GM12864 (cell line): ENCODE measurements around the gene TSC22D3.

Source experiments
- DNase-seq: peaks from one replicate; pipeline ENCODE4 v3.0.0-alpha.2; 2011; ENCODE audit warnings: low read depth
- H3K4me3 ChIP-seq: 2 replicates; pipeline ENCODE4 v1.5.1; 2011; ENCODE audit warnings: mild to moderate bottlenecking, low read depth, low read length, control low read depth
- TF ChIP-seq, protein P1 (sequence below): IDR thresholded peaks from 2 replicates; pipeline ENCODE4 v1.5.1; 2011; ENCODE audit warnings: low read depth, mild to moderate bottlenecking, moderate library complexity, low read length, control low read depth, inconsistent platforms; ENCODE audit errors: missing control alignments

TSC22D3 gene

DNA sequence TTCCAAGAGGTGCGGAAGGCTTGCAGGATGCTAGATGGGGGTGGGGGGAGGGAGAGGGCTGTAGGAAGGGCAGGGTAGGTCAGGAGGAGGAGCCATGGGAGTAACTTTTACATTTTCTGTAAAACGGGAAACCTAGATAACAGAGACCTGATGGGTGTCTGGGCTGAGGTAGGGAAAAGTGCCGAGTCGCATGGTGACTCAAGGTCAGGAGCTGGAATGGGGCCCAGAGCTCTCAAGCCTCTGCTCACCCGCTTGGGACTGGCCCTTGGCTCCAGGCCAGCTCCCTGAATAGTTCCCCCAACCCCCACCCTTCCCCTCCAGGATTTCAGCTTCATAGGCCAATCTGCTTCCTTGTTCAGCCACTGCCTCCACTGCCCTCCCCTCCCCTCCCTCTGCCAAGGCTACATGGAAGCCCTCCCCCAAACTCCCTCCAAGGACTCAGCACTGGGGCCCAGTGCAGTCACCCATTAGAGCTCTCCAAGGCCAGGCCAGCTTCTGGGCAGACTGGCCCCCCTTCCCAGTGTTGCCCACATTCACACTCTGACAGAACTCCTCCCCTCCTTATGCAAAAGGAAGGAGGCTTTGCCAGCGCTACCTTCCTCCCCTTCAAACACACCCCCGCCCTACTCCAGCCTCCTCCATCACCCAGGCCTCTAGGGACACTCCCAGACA is 43.6 kb downstream of the TSC22D3 start:
- no peak overlapping the region for H3K4me3 ChIP-seq
- DNase-seq: no peak
- TF ChIP-seq, protein P1, sequence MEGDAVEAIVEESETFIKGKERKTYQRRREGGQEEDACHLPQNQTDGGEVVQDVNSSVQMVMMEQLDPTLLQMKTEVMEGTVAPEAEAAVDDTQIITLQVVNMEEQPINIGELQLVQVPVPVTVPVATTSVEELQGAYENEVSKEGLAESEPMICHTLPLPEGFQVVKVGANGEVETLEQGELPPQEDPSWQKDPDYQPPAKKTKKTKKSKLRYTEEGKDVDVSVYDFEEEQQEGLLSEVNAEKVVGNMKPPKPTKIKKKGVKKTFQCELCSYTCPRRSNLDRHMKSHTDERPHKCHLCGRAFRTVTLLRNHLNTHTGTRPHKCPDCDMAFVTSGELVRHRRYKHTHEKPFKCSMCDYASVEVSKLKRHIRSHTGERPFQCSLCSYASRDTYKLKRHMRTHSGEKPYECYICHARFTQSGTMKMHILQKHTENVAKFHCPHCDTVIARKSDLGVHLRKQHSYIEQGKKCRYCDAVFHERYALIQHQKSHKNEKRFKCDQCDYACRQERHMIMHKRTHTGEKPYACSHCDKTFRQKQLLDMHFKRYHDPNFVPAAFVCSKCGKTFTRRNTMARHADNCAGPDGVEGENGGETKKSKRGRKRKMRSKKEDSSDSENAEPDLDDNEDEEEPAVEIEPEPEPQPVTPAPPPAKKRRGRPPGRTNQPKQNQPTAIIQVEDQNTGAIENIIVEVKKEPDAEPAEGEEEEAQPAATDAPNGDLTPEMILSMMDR: no peak

DNA sequence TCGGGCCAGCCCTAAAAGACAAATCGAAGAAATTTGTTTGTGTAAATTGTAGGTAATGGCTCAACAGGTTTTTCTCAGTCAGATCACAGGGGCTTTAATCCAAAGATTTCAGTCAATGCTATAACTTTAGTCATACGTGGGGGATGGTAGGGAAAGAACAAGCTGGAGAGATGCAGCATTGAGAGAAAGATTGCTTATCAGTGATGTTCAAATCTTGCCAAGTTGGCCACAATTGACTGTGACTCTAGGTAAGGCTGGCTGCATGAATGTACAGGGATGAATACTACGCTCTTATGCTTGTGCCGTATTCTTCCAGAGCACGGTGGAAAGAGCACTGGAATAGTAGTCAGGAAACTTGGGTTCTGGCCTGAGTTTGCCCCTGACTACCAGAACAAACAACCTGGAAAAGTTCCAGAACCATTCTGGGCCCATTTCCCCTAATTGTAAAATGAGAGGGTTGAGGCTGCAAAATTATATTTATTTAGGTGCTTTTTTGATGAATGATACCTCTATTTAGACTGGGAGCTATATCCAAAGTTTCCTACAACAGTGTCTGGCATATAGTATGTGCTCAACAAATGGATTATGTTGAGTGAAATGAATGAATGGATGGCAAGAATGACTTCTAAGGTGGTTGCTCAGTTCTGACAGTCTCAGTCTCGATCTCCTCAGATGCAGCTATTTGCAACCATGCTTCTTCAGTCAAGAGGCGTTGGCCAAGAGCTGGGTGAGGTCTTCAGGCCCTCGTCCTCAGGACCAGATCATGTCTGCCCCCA is 44.4 kb downstream of the TSC22D3 start:
- DNase-seq: no peak
- H3K4me3 ChIP-seq: no peak overlapping the region
- TF ChIP-seq, protein P1: no peak

DNA sequence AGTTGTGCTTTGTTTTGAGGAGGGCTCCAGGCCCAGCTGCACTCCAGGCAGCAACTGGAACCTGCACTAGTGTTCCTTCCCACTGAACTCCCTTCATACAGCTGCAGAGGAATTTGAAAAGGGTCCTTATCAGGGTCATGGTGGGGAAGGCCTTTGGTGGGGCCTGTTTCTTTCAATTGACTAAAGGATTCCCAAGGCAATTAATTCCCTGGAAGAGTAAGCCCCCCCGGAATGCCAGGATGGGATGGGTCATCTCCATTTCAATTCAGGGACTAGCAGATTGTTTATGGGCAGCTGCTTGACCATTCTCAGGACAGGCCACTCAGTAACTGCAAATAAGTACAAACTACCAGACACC is 45.3 kb downstream of the TSC22D3 start:
- no peak for DNase-seq
- H3K4me3 ChIP-seq: no peak overlapping the region
- TF ChIP-seq, protein P1: no peak

DNA sequence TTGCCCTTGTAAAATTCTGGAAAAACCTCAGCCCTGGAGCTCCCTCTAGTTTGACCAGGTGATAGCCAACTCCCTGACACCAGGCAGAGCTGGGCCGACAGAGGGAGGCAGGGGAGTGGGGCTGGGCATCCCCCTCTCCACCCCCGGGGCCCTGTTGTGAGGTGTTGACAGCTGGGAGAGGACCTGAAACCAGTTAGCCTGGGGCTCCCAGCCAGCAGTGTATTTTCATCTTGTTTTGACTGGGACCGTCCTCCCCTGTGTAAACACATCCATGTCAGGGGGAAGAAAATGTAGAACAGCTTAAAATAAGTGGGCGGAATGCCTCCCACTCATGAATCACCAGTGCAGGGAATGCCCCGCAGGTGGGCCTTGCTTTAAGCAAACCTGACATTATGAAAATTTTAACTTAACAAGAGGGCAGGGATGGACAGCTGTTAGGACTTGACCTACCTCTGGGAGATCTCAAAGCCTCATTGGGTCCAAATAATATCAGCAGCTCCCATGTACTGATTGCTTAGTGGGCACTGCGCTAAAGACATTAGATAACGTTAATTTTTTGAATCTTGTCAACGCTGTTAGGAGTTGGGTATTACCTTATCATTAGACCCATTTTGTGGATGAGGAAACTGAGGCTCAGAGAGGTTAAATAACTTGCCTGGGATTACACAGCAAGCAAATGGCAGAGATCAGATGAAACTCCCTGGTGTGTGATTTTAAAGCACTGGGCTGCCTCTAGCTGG is 45.9 kb downstream of the TSC22D3 start:
- DNase-seq: no peak
- H3K4me3 ChIP-seq: no peak overlapping the region
- TF ChIP-seq, protein P1: no peak

DNA sequence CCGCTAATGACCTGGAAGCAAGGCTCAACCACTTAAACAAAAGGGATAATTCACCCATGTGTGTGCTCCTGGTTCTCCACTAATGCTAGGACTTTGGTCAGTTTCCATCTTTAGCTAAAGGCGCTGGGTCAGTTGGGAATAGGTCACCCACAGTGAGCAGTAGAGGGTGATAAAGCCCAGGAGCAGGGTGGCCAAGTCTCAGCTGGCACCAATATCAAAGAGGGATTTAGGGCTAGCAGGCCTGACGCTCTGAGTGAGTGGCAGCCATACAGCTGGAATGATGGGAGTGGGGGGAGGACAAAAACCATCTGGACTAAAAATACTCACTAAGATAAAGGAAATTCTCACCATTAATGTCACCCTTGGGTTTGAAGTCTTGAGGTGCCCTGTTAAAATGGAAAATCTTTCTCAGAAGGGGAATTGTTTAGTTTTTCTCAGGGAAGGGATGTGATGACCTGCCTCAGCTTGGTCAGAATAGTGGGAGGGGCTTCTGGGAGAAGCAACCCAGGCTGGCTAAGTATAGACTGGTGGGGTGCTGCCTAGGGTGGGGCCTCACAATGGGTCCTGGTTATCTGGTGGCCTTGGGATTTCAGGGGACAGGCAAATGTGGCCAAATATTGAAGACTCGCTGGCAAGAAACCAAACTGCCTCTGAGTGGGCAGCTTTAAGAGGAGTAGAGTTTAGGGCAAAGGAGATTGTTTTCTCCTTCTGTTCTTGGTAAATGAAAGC is 47.1 kb downstream of the TSC22D3 start:
- no peak overlapping the region for H3K4me3 ChIP-seq
- DNase-seq: no peak
- TF ChIP-seq, protein P1: no peak

DNA sequence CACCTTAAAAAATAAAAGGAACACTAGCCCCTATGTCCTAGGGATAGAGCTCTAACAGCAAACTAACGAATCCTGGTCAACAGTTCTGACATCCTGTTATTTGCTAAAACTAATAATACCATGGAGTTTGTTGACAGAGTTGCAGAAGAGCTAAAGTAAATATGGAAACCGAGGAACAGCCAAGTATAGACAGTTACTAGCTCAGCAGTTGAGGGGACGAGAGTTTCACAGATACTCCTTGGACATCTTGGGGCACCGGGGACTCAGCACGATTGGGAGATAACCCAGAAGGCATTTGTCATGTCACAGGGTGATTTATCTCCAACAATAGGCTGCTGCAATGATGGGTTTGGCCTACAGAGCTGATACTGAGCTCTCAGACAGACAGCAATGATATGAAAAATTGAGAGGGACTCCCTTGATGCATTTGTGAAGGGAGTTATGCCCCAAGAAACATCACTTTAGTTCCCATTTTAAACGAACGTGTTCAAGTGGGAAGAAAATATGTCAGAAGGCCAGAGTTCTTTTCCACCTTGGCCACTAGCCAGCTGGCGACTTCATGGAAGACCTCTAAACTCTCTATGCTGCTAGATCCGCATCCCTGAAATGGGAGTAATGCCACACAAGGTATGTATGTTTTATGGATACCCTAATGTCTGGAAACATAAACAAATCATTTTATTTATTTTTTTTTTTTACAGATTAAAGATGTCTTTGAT is 48.6 kb downstream of the TSC22D3 start:
- no peak for DNase-seq
- H3K4me3 ChIP-seq: no peak overlapping the region
- TF ChIP-seq, protein P1: no peak
